KMS-11 (cell line): ENCODE results near the gene SH3GL2.

Experiments used
- H2AFZ ChIP-seq: fragments of 200-600 bp; sonication (generic); 2 replicates; pipeline ENCODE4 v1.6.1; 2016; ENCODE audit warnings: antibody characterized with exemption, mixed run types, low read depth
- H3K27ac ChIP-seq: fragments of 200-600 bp; sonication (generic); 2 replicates; pipeline ENCODE4 v1.6.1; 2016; ENCODE audit warnings: mild to moderate bottlenecking, mixed run types
- H3K27me3 ChIP-seq: fragments of 200-600 bp; sonication (generic); 2 replicates; pipeline ENCODE4 v1.6.1; 2017; ENCODE audit warnings: mild to moderate bottlenecking, low read depth, mixed run types, moderate library complexity; ENCODE audit not compliant: insufficient read depth
- H3K36me3 ChIP-seq: fragments of 200-600 bp; sonication (generic); 2 replicates; pipeline ENCODE4 v1.6.1; 2017; ENCODE audit warnings: mild to moderate bottlenecking, mixed run types; ENCODE audit not compliant: insufficient read depth
- H3K4me1 ChIP-seq: fragments of 200-600 bp; sonication (generic); 2 replicates; pipeline ENCODE4 v1.6.1; 2016; ENCODE audit warnings: mild to moderate bottlenecking, low read depth, mixed run types; ENCODE audit not compliant: poor library complexity, severe bottlenecking
- H3K4me2 ChIP-seq: fragments of 200-600 bp; sonication (generic); 2 replicates; pipeline ENCODE4 v1.7.0; 2016; ENCODE audit warnings: mild to moderate bottlenecking, mixed run types
- H3K4me3 ChIP-seq: fragments of 200-600 bp; sonication (generic); IDR thresholded peaks from 2 replicates; pipeline ENCODE4 v1.6.1; 2017; ENCODE audit warnings: low read depth, low read length, mixed read lengths; ENCODE audit not compliant: insufficient read depth
- H3K79me2 ChIP-seq: fragments of 200-600 bp; sonication (generic); 2 replicates; pipeline ENCODE4 v1.6.1; 2016; ENCODE audit warnings: low read depth, mixed run types; ENCODE audit not compliant: insufficient read depth
- H3K9ac ChIP-seq: fragments of 200-600 bp; sonication (generic); 2 replicates; pipeline ENCODE4 v1.6.1; 2016; ENCODE audit warnings: mild to moderate bottlenecking, mixed run types
- H4K20me1 ChIP-seq: fragments of 200-600 bp; sonication (generic); 2 replicates; pipeline ENCODE4 v1.6.1; 2016; ENCODE audit warnings: mild to moderate bottlenecking, mixed run types; ENCODE audit not compliant: insufficient read depth
- TF ChIP-seq, protein P1 (sequence below): fragments of 200-600 bp; sonication (generic); conservative IDR thresholded peaks from 2 replicates; pipeline ENCODE4 v1.6.1; 2017; ENCODE audit warnings: low read depth, mild to moderate bottlenecking, antibody characterized with exemption, low read length, moderate library complexity, mixed read lengths

The SH3GL2 gene

DNA sequence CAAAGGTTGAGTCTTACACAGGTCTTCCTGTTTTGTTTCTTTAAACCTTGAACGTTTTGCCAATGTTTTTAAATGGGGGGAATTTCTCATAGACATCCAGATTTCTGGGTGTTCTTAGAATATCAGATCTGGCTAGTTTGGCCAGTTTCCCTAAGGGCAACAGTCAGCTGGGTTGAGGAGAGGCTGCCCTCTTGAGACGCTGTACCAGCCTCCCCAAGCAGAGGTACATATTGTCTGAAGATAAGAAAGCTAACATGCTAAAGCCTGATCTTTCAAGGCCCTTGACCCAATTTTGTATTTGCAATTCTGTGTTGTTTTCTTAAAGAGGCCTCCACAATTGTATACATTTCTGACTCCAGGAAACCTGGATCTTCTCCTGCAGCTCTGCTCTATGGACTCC, 21.9 kb upstream of the SH3GL2 start:
- no peaks in the 10 kb centered on the region for H3K79me2 ChIP-seq
- H3K9ac ChIP-seq, result no peak overlapping the region
- H3K27ac ChIP-seq, result no peak overlapping the region
- H2AFZ ChIP-seq, result no peak overlapping the region
- no peaks in the 10 kb centered on the region for H3K4me1 ChIP-seq
- no peak overlapping the region for H3K4me2 ChIP-seq
- no peaks in the 10 kb centered on the region for H3K36me3 ChIP-seq
- no peak overlapping the region for H3K4me3 ChIP-seq
- TF ChIP-seq, protein P1, sequence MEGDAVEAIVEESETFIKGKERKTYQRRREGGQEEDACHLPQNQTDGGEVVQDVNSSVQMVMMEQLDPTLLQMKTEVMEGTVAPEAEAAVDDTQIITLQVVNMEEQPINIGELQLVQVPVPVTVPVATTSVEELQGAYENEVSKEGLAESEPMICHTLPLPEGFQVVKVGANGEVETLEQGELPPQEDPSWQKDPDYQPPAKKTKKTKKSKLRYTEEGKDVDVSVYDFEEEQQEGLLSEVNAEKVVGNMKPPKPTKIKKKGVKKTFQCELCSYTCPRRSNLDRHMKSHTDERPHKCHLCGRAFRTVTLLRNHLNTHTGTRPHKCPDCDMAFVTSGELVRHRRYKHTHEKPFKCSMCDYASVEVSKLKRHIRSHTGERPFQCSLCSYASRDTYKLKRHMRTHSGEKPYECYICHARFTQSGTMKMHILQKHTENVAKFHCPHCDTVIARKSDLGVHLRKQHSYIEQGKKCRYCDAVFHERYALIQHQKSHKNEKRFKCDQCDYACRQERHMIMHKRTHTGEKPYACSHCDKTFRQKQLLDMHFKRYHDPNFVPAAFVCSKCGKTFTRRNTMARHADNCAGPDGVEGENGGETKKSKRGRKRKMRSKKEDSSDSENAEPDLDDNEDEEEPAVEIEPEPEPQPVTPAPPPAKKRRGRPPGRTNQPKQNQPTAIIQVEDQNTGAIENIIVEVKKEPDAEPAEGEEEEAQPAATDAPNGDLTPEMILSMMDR, result no peak
- H4K20me1 ChIP-seq, result no peaks in the 10 kb centered on the region
- H3K27me3 ChIP-seq, result no peaks in the 10 kb centered on the region

- Histone ChIP-seq H3K27ac (no peak overlapping the region), H3K27me3 (no peaks in the 10 kb centered on the region), H4K20me1 (no peaks in the 10 kb centered on the region), H3K9ac (no peak overlapping the region), H3K4me1 (no peaks in the 10 kb centered on the region), H2AFZ (no peak overlapping the region), H3K36me3 (no peaks in the 10 kb centered on the region), H3K79me2 (no peaks in the 10 kb centered on the region), H3K4me2 (no peak overlapping the region), H3K4me3 (no peak overlapping the region)
- TF ChIP-seq, protein P1, result no peak
Observed at GRCh38 chr9:17571825-17572224, 7.0 kb upstream of the SH3GL2 start.

GRCh38 chr9:17574342-17574741, 4.5 kb upstream of the SH3GL2 start:
- H3K36me3 ChIP-seq, result no peaks in the 10 kb centered on the region
- H3K4me2 ChIP-seq, result no peak overlapping the region
- no peak overlapping the region for H2AFZ ChIP-seq
- H3K4me3 ChIP-seq, result no peak overlapping the region
- no peaks in the 10 kb centered on the region for H4K20me1 ChIP-seq
- no peaks in the 10 kb centered on the region for H3K4me1 ChIP-seq
- H3K27ac ChIP-seq, result no peak overlapping the region
- H3K9ac ChIP-seq, result no peak overlapping the region
- TF ChIP-seq, protein P1, result no peak
- H3K79me2 ChIP-seq, result no peaks in the 10 kb centered on the region
- no peaks in the 10 kb centered on the region for H3K27me3 ChIP-seq

GRCh38 chr9:17578577-17578910, 322 bp upstream of the SH3GL2 start:
- Histone ChIP-seq H4K20me1 (no peaks in the 10 kb centered on the region), H3K36me3 (no peaks in the 10 kb centered on the region), H3K79me2 (no peaks in the 10 kb centered on the region), H3K4me2 (peak overlapping the region; percentile 60), H3K27me3 (no peaks in the 10 kb centered on the region), H3K4me3 (no peak overlapping the region), H3K9ac (peak overlapping the region; percentile 37; the same call in 1 of the 2 replicates), H3K4me1 (peaks cover 4% of the 10 kb centered on the region), H2AFZ (peak overlapping the region; percentile 85), H3K27ac (no peak overlapping the region)
- TF ChIP-seq, protein P1, result no peak

DNA sequence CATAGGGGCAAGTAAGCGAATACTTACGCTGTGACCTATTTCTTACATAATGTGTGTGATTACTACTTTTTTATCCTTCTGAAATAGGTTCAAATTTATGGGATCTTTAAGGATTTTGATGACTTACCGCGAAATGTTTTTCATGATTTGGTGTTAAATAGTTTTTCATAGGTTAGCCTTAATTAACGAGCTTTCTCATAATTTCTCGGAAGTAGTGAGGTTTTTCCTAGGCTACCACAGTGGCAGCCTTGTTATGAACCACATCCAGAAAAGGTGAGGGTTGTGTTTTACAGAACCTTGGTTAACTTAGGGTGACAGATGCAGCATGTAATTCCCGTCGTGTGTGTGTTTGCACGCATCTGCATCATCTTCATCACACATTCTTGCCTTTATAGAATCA, 1.3 kb downstream of the SH3GL2 start:
- H2AFZ ChIP-seq, result no peak overlapping the region
- TF ChIP-seq, protein P1, result no peak
- no peak overlapping the region for H3K9ac ChIP-seq
- H3K27me3 ChIP-seq, result no peaks in the 10 kb centered on the region
- no peak overlapping the region for H3K4me2 ChIP-seq
- H3K4me1 ChIP-seq, result peaks cover 4% of the 10 kb centered on the region
- H3K27ac ChIP-seq, result no peak overlapping the region
- H3K4me3 ChIP-seq, result no peak overlapping the region
- no peaks in the 10 kb centered on the region for H3K36me3 ChIP-seq
- no peaks in the 10 kb centered on the region for H4K20me1 ChIP-seq
- no peaks in the 10 kb centered on the region for H3K79me2 ChIP-seq
